Breast epithelium (tissue), 4 donors: ENCODE measurements around the gene BBLN. TPM values are rescaled to one million over a fixed set of nuclear protein-coding genes. Genes with fewer than 3 reads are reported as not detected.

Experiments used
- DNase-seq, 2 donors: peaks; one replicate each; pipeline ENCODE4 v3.0.0-alpha.2; 2019; ENCODE audit warnings: low spot score in 2 of 2
- H3K27ac ChIP-seq, 2 donors: fragments of 200-600 bp; sonication (generic) in 1 of 2; one replicate each; pipeline ENCODE4 v1.5.1; 2016 to 2019; ENCODE audit warnings: mild to moderate bottlenecking in 1 of 2
- H3K27me3 ChIP-seq, 2 donors: fragments of 200-600 bp; sonication (generic) in 1 of 2; one replicate each; pipeline versions ENCODE4 v1.5.1 to v1.6.0; 2017 to 2019; ENCODE audit warnings: control low read depth in 1 of 2, mild to moderate bottlenecking in 1 of 2
- H3K36me3 ChIP-seq: fragments of 200-600 bp; one replicate; pipeline ENCODE4 v1.5.1; 2019
- H3K4me1 ChIP-seq, 2 donors: fragments of 200-600 bp; sonication (generic); one replicate each; pipeline ENCODE4 v1.5.1; 2016 to 2019; ENCODE audit warnings: control low read depth in 1 of 2
- H3K4me3 ChIP-seq, 3 donors: fragments of 200-600 bp; sonication (generic); 1 replicate in 2 of 3; 2 replicates in 1 of 3; pipeline ENCODE4 v1.5.1; 2016 to 2019; ENCODE audit warnings: mild to moderate bottlenecking in 3 of 3, moderate library complexity in 2 of 3
- H3K9me3 ChIP-seq, 2 donors: fragments of 200-600 bp; sonication (generic) in 1 of 2; one replicate each; pipeline ENCODE4 v1.5.1; 2016 to 2019; ENCODE audit warnings: control low read depth in 1 of 2
- POLR2A ChIP-seq: fragments of 450-650 bp; IDR thresholded peaks from one replicate; pipeline ENCODE4 v1.6.1; 2016; ENCODE audit warnings: antibody characterized with exemption, mild to moderate bottlenecking, moderate library complexity
- POLR2AphosphoS5 ChIP-seq, 3 donors: sonication (generic); formaldehyde crosslinking; IDR thresholded peaks; one replicate each; pipeline ENCODE4 v1.6.1; 2017; ENCODE audit warnings: antibody characterized with exemption in 3 of 3
- intact Hi-C: fragments of 100-400 bp; cut with DNase I; formaldehyde crosslinking; loops from one replicate; pipeline ENCODE4 v1.15.1; 2023; ENCODE audit warnings: low total_unique reads
- total RNA-seq, 3 donors: library from RNA; depleted of rRNA; stranded (reverse); fragments of >200 nt; gene quantifications; one replicate each; pipeline ENCODE4 v1.1.0, GENCODE V29; 2016
- TF ChIP-seq, protein P1 (sequence below), 3 donors: fragments of 450-650 bp; IDR thresholded peaks; one replicate each; pipeline ENCODE4 v1.5.1; 2016 to 2017; ENCODE audit warnings: antibody characterized with exemption in 3 of 3, mild to moderate bottlenecking in 3 of 3, moderate library complexity in 3 of 3

The BBLN gene
- total RNA-seq, 3 donors from 2014 or later: 144 to 232 (median 152) TPM

DNA sequence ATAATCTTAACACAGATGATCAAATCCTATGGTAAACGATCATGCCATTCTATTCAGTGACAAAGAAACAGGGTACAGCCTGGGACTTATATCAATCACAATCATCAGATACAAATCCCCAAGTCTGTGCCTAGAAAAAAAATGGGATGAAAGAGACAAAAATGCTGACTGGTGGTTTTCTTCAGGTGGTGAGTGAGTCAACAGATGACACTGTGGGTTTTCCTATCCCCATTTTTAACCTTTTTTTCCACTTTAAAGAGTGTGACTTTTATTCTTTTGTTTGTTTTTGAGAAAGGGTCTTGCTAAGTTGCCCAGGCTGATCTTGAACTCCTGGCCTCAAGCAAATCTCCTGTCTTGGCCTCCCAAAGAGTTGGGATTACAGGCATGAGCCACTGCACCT is 28.1 kb downstream of the BBLN start:
- DNase-seq: no peak
- intact Hi-C loops: no loop called here
- TF ChIP-seq POLR2A (no peak), POLR2AphosphoS5 (IDR thresholded peaks at IDR 0.05) (no peak)
- TF ChIP-seq, protein P1, sequence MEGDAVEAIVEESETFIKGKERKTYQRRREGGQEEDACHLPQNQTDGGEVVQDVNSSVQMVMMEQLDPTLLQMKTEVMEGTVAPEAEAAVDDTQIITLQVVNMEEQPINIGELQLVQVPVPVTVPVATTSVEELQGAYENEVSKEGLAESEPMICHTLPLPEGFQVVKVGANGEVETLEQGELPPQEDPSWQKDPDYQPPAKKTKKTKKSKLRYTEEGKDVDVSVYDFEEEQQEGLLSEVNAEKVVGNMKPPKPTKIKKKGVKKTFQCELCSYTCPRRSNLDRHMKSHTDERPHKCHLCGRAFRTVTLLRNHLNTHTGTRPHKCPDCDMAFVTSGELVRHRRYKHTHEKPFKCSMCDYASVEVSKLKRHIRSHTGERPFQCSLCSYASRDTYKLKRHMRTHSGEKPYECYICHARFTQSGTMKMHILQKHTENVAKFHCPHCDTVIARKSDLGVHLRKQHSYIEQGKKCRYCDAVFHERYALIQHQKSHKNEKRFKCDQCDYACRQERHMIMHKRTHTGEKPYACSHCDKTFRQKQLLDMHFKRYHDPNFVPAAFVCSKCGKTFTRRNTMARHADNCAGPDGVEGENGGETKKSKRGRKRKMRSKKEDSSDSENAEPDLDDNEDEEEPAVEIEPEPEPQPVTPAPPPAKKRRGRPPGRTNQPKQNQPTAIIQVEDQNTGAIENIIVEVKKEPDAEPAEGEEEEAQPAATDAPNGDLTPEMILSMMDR (IDR thresholded peaks at IDR 0.05): no peak

DNA sequence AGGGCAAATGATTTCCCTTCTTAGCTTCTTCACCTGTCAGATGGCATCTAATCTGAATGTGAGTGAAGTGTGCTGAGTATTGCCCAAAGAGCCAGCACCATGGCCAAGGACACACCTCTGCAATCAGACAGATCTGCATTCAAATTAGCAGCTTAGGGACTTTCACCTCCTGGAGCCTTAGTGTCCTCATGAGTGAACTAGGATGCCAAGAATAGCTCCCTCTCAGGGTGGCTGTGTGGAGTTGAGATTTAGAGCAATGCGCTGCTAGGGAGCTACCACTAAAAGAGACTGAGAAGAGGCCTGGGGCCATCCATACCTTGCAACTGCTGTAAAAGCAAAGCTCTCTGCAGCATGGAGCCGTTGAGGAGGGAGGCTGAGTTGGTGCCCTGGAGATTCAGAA is 29.9 kb downstream of the BBLN start:
- intact Hi-C loops: no loop called here
- Histone ChIP-seq H3K27me3 (no peaks in the 10 kb centered on the region), H3K36me3 (no peaks in the 10 kb centered on the region), H3K27ac (no peak overlapping the region), H3K4me1 (peaks cover 3 to 14% of the 10 kb centered on the region in 2 donors), H3K4me3 (peak overlapping the region in 2 of 3 donors; percentile 86 to 99), H3K9me3 (no peaks in the 10 kb centered on the region)
- DNase-seq: no peak
- TF ChIP-seq, protein P1 (IDR thresholded peaks at IDR 0.05): no peak
- TF ChIP-seq POLR2AphosphoS5 (IDR thresholded peaks at IDR 0.05) (no peak), POLR2A (no peak)

More for the DNA sequence above, 28.1 kb downstream of the BBLN start:
- Histone ChIP-seq H3K4me3 (no peak overlapping the region), H3K27ac (no peak overlapping the region), H3K27me3 (no peaks in the 10 kb centered on the region), H3K36me3 (no peaks in the 10 kb centered on the region), H3K4me1 (peaks cover 3 to 9% of the 10 kb centered on the region in 2 donors), H3K9me3 (no peaks in the 10 kb centered on the region)

DNA sequence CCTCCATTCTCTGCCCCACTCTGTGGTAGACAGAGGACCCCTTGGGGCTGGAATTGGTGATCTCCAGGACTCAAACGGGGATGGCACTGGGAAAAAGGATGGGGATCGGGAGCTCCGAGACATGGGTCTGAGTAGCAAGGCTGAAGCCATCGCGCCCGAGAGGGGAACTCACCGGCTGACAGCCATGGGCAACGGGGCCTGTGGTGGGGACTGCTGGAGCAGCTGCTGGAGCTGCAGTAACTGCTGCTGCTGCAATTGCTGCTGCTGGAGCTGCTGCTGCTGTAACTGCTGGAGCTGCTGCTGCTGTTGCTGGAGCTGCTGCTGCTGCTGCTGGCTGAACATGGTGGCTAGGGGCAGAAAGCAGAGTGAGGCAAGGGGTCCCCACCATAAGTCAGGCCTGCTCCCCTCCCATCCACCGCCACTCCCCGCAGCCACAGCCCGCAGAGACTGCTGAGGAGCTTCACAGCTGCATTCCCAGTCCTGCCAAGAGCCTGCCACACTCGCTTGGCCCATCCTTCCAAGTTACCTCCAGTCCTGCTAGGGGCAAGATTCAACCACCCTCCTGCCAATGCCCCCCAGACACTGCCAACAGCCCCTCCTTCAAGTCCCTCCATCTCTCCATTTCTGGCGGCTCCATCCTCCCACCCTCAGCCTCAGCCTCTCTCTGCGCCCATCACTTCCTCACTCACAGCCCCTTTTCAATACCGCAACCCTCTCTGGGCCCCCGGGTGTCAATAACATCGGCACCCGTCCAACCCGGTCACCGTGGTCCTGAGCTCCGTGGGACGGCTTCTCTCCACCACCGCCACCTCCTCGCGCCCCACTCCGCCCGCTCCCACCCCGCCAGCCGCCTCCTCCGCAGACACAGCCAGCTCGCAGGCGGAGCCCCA is 30.7 kb downstream of the BBLN start:
- H3K27ac ChIP-seq: peak overlapping the region; percentile 90 to 95
- H3K4me3 ChIP-seq: peak overlapping the region; percentile 85 to 99 (median 86)
- no peaks in the 10 kb centered on the region for H3K36me3 ChIP-seq
- no peaks in the 10 kb centered on the region for H3K27me3 ChIP-seq
- H3K4me1 ChIP-seq: peaks cover 3 to 14% of the 10 kb centered on the region in 2 donors
- intact Hi-C loops: no loop called here
- H3K9me3 ChIP-seq: no peaks in the 10 kb centered on the region
- TF ChIP-seq, protein P1 (IDR thresholded peaks at IDR 0.05): no peak
- TF ChIP-seq POLR2AphosphoS5 (IDR thresholded peaks at IDR 0.05): no peak
- TF ChIP-seq POLR2A: no peak
- DNase-seq: no peak

DNA sequence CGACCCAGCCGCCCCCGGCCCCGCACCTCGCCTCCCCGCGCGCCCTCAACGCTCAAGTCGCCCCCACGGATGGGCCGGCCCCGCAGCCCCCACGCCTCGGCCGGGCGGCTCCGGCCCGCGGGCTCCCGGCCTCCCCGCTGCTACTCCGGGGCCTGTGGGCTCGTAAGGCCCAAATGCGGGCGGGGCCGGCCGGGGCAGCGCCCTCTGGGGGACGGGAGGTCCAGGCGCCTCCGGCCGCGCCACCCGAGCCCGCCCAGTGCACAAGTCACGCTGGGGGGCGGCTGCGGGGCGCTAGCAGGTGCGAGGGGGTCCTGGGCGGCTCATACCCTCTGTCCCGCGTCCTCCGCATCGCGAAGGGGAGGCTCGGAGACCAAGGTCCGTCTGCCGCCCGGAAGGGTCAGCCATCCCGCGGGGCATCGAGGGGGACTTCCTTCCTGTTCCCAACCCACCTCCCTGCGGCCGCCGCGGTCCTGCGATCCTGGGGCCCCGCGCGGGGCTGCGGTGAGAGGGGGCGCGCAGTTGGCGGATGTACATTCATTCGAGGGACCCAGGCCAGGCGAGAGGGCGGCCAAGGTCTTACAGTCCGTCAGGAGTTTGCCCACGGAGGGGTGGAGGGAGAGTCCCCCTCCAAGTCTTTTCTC is 31.5 kb downstream of the BBLN start, which contains the start of gene CIZ1:
Gene CIZ1, minus strand, starts transcription at position 167 of the 641 bp plus-strand sequence. CDS start 715 bp downstream, outside the sequence.
- H3K9me3 ChIP-seq: no peaks in the 10 kb centered on the region
- TF ChIP-seq POLR2AphosphoS5 (IDR thresholded peaks at IDR 0.05) (peak in 2 of 3 donors; percentile 25 to 47), POLR2A (no peak)
- TF ChIP-seq, protein P1 (IDR thresholded peaks at IDR 0.05): peak in 2 of 3 donors; percentile 37 to 79
- no peaks in the 10 kb centered on the region for H3K36me3 ChIP-seq
- H3K4me3 ChIP-seq: peak within 1 kb of the TSS; percentile 85 to 99 (median 86)
- peaks cover 3 to 14% of the 10 kb centered on the region in 2 donors for H3K4me1 ChIP-seq
- intact Hi-C loops: no loop called here
- no peaks in the 10 kb centered on the region for H3K27me3 ChIP-seq
- DNase-seq: peak; percentile 62 to 81
- peak within 1 kb of the TSS; percentile 90 to 95 for H3K27ac ChIP-seq
